Astrocyte of the spinal cord (primary cell): Measurements from ENCODE around the gene ANKS1B.

Experiments
- DNase-seq: peaks from one replicate; pipeline ENCODE4 v3.0.0; 2011; ENCODE audit warnings: low read depth, low spot score
- H3K4me3 ChIP-seq: 2 replicates; pipeline ENCODE4 v1.5.1; 2011; ENCODE audit warnings: low read depth, mild to moderate bottlenecking, low read length, moderate library complexity
- CTCF ChIP-seq: IDR thresholded peaks from 2 replicates; pipeline ENCODE4 v1.5.1; 2012; ENCODE audit warnings: low read depth, mild to moderate bottlenecking, low read length, inconsistent platforms
- in situ Hi-C: cut with HindIII; loops from 2 replicates; pipeline ENCODE4 v1.10.0; 2017; ENCODE audit warnings: low sequenced_read_pairs

ANKS1B gene

GRCh38 chr12:98863167-98863566 lies 1121.6 kb downstream of the ANKS1B start:
- TF ChIP-seq CTCF: no peak
- H3K4me3 ChIP-seq: no peak overlapping the region
- no peak for DNase-seq
- in situ Hi-C loops: no loop called here

- H3K4me3 ChIP-seq: no peak overlapping the region
- in situ Hi-C loops: no loop called here
- DNase-seq: no peak
- no peak for TF ChIP-seq CTCF
Measured at GRCh38 chr12:98861251-98861650, 1123.5 kb downstream of the ANKS1B start.

GRCh38 chr12:98856897-98857540 lies 1127.7 kb downstream of the ANKS1B start:
- no peak overlapping the region for H3K4me3 ChIP-seq
- no peak for TF ChIP-seq CTCF
- peak; percentile 78 for DNase-seq
- in situ Hi-C loops: no loop called here

GRCh38 chr12:98852181-98852580 lies 1132.6 kb downstream of the ANKS1B start:
- DNase-seq: no peak
- no peak for TF ChIP-seq CTCF
- in situ Hi-C loops: no loop called here
- no peak overlapping the region for H3K4me3 ChIP-seq

- DNase-seq: no peak
- H3K4me3 ChIP-seq: no peak overlapping the region
- TF ChIP-seq CTCF: no peak
- in situ Hi-C loops: no loop called here
Measured at GRCh38 chr12:98847242-98847641, 1137.5 kb downstream of the ANKS1B start.

GRCh38 chr12:98845957-98846356 lies 1138.8 kb downstream of the ANKS1B start:
- no peak for DNase-seq
- in situ Hi-C loops: no loop called here
- no peak overlapping the region for H3K4me3 ChIP-seq
- TF ChIP-seq CTCF: no peak
